Vagina (tissue), 2 donors: ENCODE results near the gene RFT1. TPM values are rescaled to one million over a fixed set of nuclear protein-coding genes. Genes with fewer than 3 reads are reported as not detected.

Experiments
- DNase-seq, 2 donors: peaks; one replicate each; pipeline ENCODE4 v3.0.0-alpha.2; 2017; ENCODE audit errors: extremely low spot score in 2 of 2
- H3K27ac ChIP-seq: fragments of 200-600 bp; sonication (generic); one replicate; pipeline ENCODE4 v1.5.1; 2019
- H3K27me3 ChIP-seq: fragments of 200-600 bp; sonication (generic); one replicate; pipeline ENCODE4 v1.5.1; 2019
- H3K36me3 ChIP-seq, 2 donors: fragments of 200-600 bp; sonication (generic); one replicate each; pipeline ENCODE4 v1.5.1; 2017 to 2019
- H3K4me1 ChIP-seq: fragments of 200-600 bp; sonication (generic); one replicate; pipeline ENCODE4 v1.5.1; 2019
- H3K4me3 ChIP-seq, 2 donors: fragments of 200-600 bp; sonication (generic); 1 replicate in 1 of 2; 2 replicates in 1 of 2; pipeline ENCODE4 v1.5.1; 2016 to 2019
- H3K9me3 ChIP-seq: fragments of 200-600 bp; sonication (generic); one replicate; pipeline ENCODE4 v1.5.1; 2019
- CTCF ChIP-seq, 3 experiments: fragments of 450-650 bp in 2 of 3; fragments of 200-600 bp in 1 of 3; sonication (generic) in 1 of 3; IDR thresholded peaks; one replicate each; pipeline ENCODE4 v1.5.1; 2017 to 2019; ENCODE audit warnings: antibody characterized with exemption in 3 of 3, mild to moderate bottlenecking in 2 of 3, moderate library complexity in 2 of 3
- POLR2A ChIP-seq, 2 donors: fragments of 450-650 bp; IDR thresholded peaks; one replicate each; pipeline ENCODE4 v1.6.1; 2017; ENCODE audit warnings: antibody characterized with exemption in 2 of 2, mild to moderate bottlenecking in 2 of 2, moderate library complexity in 2 of 2
- POLR2AphosphoS5 ChIP-seq, 2 donors: sonication (generic); formaldehyde crosslinking; IDR thresholded peaks; one replicate each; pipeline ENCODE4 v1.9.0; 2017; ENCODE audit warnings: antibody characterized with exemption in 2 of 2, mild to moderate bottlenecking in 2 of 2, low read depth in 1 of 2; ENCODE audit not compliant: insufficient read depth in 1 of 2
- intact Hi-C: fragments of 100-400 bp; cut with DNase I; formaldehyde crosslinking; loops from one replicate; pipeline ENCODE4 v1.15.1; 2023
- total RNA-seq: library from RNA; depleted of rRNA; stranded (reverse); fragments of >200 nt; gene quantifications from one replicate; pipeline ENCODE4 v1.2.3, GENCODE V29; 2016

The RFT1 gene
- total RNA-seq, 1 donor from 2014 or later = 13.8 TPM

- H3K27me3 ChIP-seq = no peaks in the 10 kb centered on the region
- no peaks in the 10 kb centered on the region for H3K9me3 ChIP-seq
- no peak overlapping the region for H3K4me3 ChIP-seq
- DNase-seq = no peak
- peaks cover 79% of the 10 kb centered on the region for H3K4me1 ChIP-seq
- TF ChIP-seq POLR2AphosphoS5 (IDR thresholded peaks at IDR 0.05; ENCODE audit: insufficient read depth in 1 of 2, low read depth in 1 of 2) (no peak), CTCF (IDR thresholded peaks at IDR 0.05) (no peak), POLR2A (IDR thresholded peaks at IDR 0.05) (no peak)
- no peak overlapping the region for H3K27ac ChIP-seq
- intact Hi-C loops = no loop called here
- H3K36me3 ChIP-seq = no peaks in the 10 kb centered on the region
These were observed 33.5 kb upstream of the RFT1 start for GRCh38 chr3:53163444-53164387.

GRCh38 chr3:53162672-53163443 is 32.6 kb upstream of the RFT1 start:
- peak overlapping the region; percentile 89 for H3K27ac ChIP-seq
- no peaks in the 10 kb centered on the region for H3K36me3 ChIP-seq
- H3K4me1 ChIP-seq = peaks cover 70% of the 10 kb centered on the region
- H3K27me3 ChIP-seq = no peaks in the 10 kb centered on the region
- no peaks in the 10 kb centered on the region for H3K9me3 ChIP-seq
- no peak for TF ChIP-seq POLR2AphosphoS5 (IDR thresholded peaks at IDR 0.05; ENCODE audit: insufficient read depth in 1 of 2, low read depth in 1 of 2)
- no peak for TF ChIP-seq CTCF (IDR thresholded peaks at IDR 0.05)
- no peak for TF ChIP-seq POLR2A (IDR thresholded peaks at IDR 0.05)
- H3K4me3 ChIP-seq = peak overlapping the region; percentile 92 to 96
- no peak for DNase-seq
- intact Hi-C loops = no loop called here

- H3K4me1 ChIP-seq = peaks cover 62% of the 10 kb centered on the region
- no peaks in the 10 kb centered on the region for H3K36me3 ChIP-seq
- no peak for TF ChIP-seq POLR2AphosphoS5 (IDR thresholded peaks at IDR 0.05; ENCODE audit: insufficient read depth in 1 of 2, low read depth in 1 of 2)
- intact Hi-C loops = no loop called here
- H3K27ac ChIP-seq = peak overlapping the region; percentile 89
- no peak for DNase-seq
- no peaks in the 10 kb centered on the region for H3K9me3 ChIP-seq
- no peaks in the 10 kb centered on the region for H3K27me3 ChIP-seq
- H3K4me3 ChIP-seq = peak overlapping the region; percentile 92 to 96
These were observed 31.8 kb upstream of the RFT1 start for GRCh38 chr3:53161820-53162671.

GRCh38 chr3:53161450-53161819 is 31.2 kb upstream of the RFT1 start:
- Histone ChIP-seq H3K36me3 (no peaks in the 10 kb centered on the region), H3K9me3 (no peaks in the 10 kb centered on the region), H3K4me1 (peaks cover 58% of the 10 kb centered on the region), H3K27me3 (no peaks in the 10 kb centered on the region), H3K4me3 (peak overlapping the region; percentile 92 to 96), H3K27ac (peak overlapping the region; percentile 89)
- no peak for DNase-seq
- intact Hi-C loops = no loop called here
- TF ChIP-seq POLR2AphosphoS5 (IDR thresholded peaks at IDR 0.05; ENCODE audit: insufficient read depth in 1 of 2, low read depth in 1 of 2) (no peak), CTCF (IDR thresholded peaks at IDR 0.05) (no peak), POLR2A (IDR thresholded peaks at IDR 0.05) (no peak)
